Hematopoietic multipotent progenitor cell (in vitro differentiated cells): ENCODE measurements around the gene ATG2A. TPM values are rescaled to one million over a fixed set of nuclear protein-coding genes. Genes with fewer than 3 reads are reported as not detected.

Experiments
- DNase-seq, 3 donors: peaks; one replicate each; pipeline ENCODE4 v3.0.0-alpha.2; 2011 to 2015; ENCODE audit warnings: low read depth in 2 of 3, low spot score in 2 of 3
- total RNA-seq: library from RNA; depleted of rRNA; stranded (reverse); fragments of >200 nt; gene quantifications from one replicate; pipeline ENCODE4 v1.2.3, GENCODE V29; 2012

ATG2A gene
- total RNA-seq, 1 donor, result 29.9 TPM

- no peak for DNase-seq
These were observed 11.3 kb downstream of the ATG2A start for GRCh38 chr11:64905516-64906313.

GRCh38 chr11:64903291-64903833 lies 13.6 kb downstream of the ATG2A start:
- no peak for DNase-seq

- no peak for DNase-seq
These were observed 14.7 kb downstream of the ATG2A start for GRCh38 chr11:64902102-64902900.

GRCh38 chr11:64900774-64901173 lies 16.2 kb downstream of the ATG2A start:
- DNase-seq, result no peak

GRCh38 chr11:64900263-64900678 lies 16.7 kb downstream of the ATG2A start:
- no peak for DNase-seq

- no peak for DNase-seq
These were observed 18.5 kb downstream of the ATG2A start for GRCh38 chr11:64898541-64898940.

GRCh38 chr11:64898076-64898445 lies 18.9 kb downstream of the ATG2A start:
- no peak for DNase-seq

- DNase-seq, result no peak
These were observed 19.5 kb downstream of the ATG2A start for GRCh38 chr11:64897381-64898075.

GRCh38 chr11:64896448-64897022 lies 20.5 kb downstream of the ATG2A start:
- no peak for DNase-seq

- no peak for DNase-seq
These were observed 22.1 kb downstream of the ATG2A start for GRCh38 chr11:64894812-64895452.

GRCh38 chr11:64894070-64894811 lies 22.8 kb downstream of the ATG2A start:
- peak; percentile 82 to 87 (median 85) for DNase-seq

GRCh38 chr11:64893194-64894069 lies 23.6 kb downstream of the ATG2A start:
- DNase-seq, result no peak

- DNase-seq, result no peak
These were observed 24.2 kb downstream of the ATG2A start for GRCh38 chr11:64892838-64893193.

GRCh38 chr11:64892411-64892831 lies 24.6 kb downstream of the ATG2A start:
- no peak for DNase-seq

- DNase-seq, result no peak
These were observed 25.1 kb downstream of the ATG2A start for GRCh38 chr11:64891880-64892279.

GRCh38 chr11:64891215-64891848 lies 25.7 kb downstream of the ATG2A start:
- DNase-seq, result no peak

GRCh38 chr11:64890522-64890939 lies 26.5 kb downstream of the ATG2A start:
- DNase-seq, result no peak
